Activated CD4-positive, alpha-beta T cell treated with anti-CD3 and anti-CD28 coated beads for 36 hours (primary cell): ENCODE data around the gene DNASE1L1. TPM values are rescaled to one million over a fixed set of nuclear protein-coding genes. Genes with fewer than 3 reads are reported as not detected.
A peak's percentile ranks its signal among the peaks of the same experiment; 100 is the strongest.

ENCODE experiments used
- ATAC-seq: fragments of 200-7000 bp; cut with Tn5 transposase; one replicate; pipeline ENCODE4 v1.10.0; 2021; ENCODE audit warnings: mild to moderate bottlenecking, moderate library complexity
- CTCF ChIA-PET: fragments of 350-600 bp; sonication (Branson Sonifier 250); formaldehyde crosslinking; loops from one replicate; lab custom pipeline; 2021; ENCODE audit warnings: antibody characterized with exemption; lab: Charles Lee
- POLR2A ChIA-PET: fragments of 350-600 bp; sonication (Branson Sonifier 250); formaldehyde crosslinking; loops from one replicate; lab custom pipeline; 2021; ENCODE audit warnings: antibody characterized with exemption, inconsistent platforms; lab: Charles Lee
- DNase-seq: peaks from one replicate; pipeline ENCODE4 v3.0.0-alpha.2; 2020
- H3K27ac Mint-ChIP-seq: one replicate; pipeline ENCODE4 v1.8.0; 2021; ENCODE audit warnings: mixed read lengths
- H3K27me3 Mint-ChIP-seq: one replicate; pipeline ENCODE4 v1.8.0; 2021; ENCODE audit warnings: mixed read lengths
- H3K36me3 Mint-ChIP-seq: one replicate; pipeline ENCODE4 v1.8.0; 2021; ENCODE audit warnings: low read depth, mixed read lengths
- H3K4me1 Mint-ChIP-seq: one replicate; pipeline ENCODE4 v1.8.0; 2021; ENCODE audit warnings: mixed read lengths
- H3K4me3 Mint-ChIP-seq: one replicate; pipeline ENCODE4 v1.8.0; 2021; ENCODE audit warnings: mild to moderate bottlenecking, moderate library complexity, mixed read lengths
- H3K9me3 Mint-ChIP-seq: one replicate; pipeline ENCODE4 v1.8.0; 2021; ENCODE audit warnings: low read depth, mixed read lengths
- intact Hi-C, 2 experiments: fragments of 100-400 bp; cut with DNase I in 1 of 2; cut with micrococcal nuclease in 1 of 2; formaldehyde crosslinking; loops; one replicate each; pipeline versions ENCODE4 v1.14.2 to v1.15.1; 2022 to 2024; cut with DNase I, micrococcal nuclease
- total RNA-seq, 2 experiments: library from RNA; stranded (reverse); gene quantifications; one replicate each; pipeline ENCODE4 v1.2.3, GENCODE V29; 2021

DNASE1L1 gene
- total RNA-seq, 2 experiments from 2014 or later, result 12.6 to 13.4 TPM

GRCh38 chrX:154371789-154372300, 37.2 kb downstream of the DNASE1L1 start:
- ATAC-seq, result peak; percentile 0
- Mint-ChIP-seq H3K36me3 (peaks cover 16% of the 10 kb centered on the region), H3K9me3 (no peaks in the 10 kb centered on the region), H3K27ac (no peak overlapping the region), H3K27me3 (no peaks in the 10 kb centered on the region), H3K4me3 (peak overlapping the region; percentile 86), H3K4me1 (peaks cover 26% of the 10 kb centered on the region)
- intact Hi-C loops, result loop anchor here (1.0 to 10.0 kb wide), 10 partner anchors 7 to 647 kb away; partner anchors contain the start of genes ARHGAP4 (in 2 of the 2), ABCD1 (in 1 of the 2), BCAP31 (in 1 of the 2) and EMD (in 1 of the 2)
- no peak for DNase-seq
- ChIA-PET POLR2A (no interaction called here), CTCF (no interaction called here)

- H3K4me3 Mint-ChIP-seq, result peak overlapping the region; percentile 86
- ChIA-PET CTCF (interaction anchor here (0.6 kb wide), 1 partner anchor 9 kb away, joined by 3 read pairs; no protein-coding TSS in a partner anchor), POLR2A (interaction anchor here (0.6 to 1.0 kb wide), 6 partner anchors 27 to 400 kb away, joined by 3 to 4 read pairs (median 4); partner anchors contain the start of genes HCFC1 and SLC10A3)
- intact Hi-C loops, result loop anchor here (1.0 to 10.0 kb wide), 10 partner anchors 8 to 646 kb away; partner anchors contain the start of genes ARHGAP4 (in 2 of the 2), ABCD1 (in 1 of the 2), BCAP31 (in 1 of the 2) and EMD (in 1 of the 2)
- H3K9me3 Mint-ChIP-seq, result no peaks in the 10 kb centered on the region
- peak overlapping the region; percentile 55 for H3K27ac Mint-ChIP-seq
- peaks cover 19% of the 10 kb centered on the region for H3K36me3 Mint-ChIP-seq
- H3K27me3 Mint-ChIP-seq, result no peaks in the 10 kb centered on the region
- peak; percentile 55 for ATAC-seq
- DNase-seq, result peak; percentile 96
- H3K4me1 Mint-ChIP-seq, result peaks cover 22% of the 10 kb centered on the region
Measured at GRCh38 chrX:154371017-154371788, 37.9 kb downstream of the DNASE1L1 start.

- peaks cover 22% of the 10 kb centered on the region for H3K4me1 Mint-ChIP-seq
- DNase-seq (no peak), ATAC-seq (no peak)
- H3K4me3 Mint-ChIP-seq, result peak overlapping the region; percentile 86
- no peaks in the 10 kb centered on the region for H3K27me3 Mint-ChIP-seq
- peak overlapping the region; percentile 91 for H3K27ac Mint-ChIP-seq
- POLR2A ChIA-PET, result interaction anchor here (0.6 to 1.0 kb wide), 6 partner anchors 27 to 399 kb away, joined by 3 to 4 read pairs (median 4); partner anchors contain the start of genes HCFC1 and SLC10A3
- CTCF ChIA-PET, result interaction anchor here (0.6 kb wide), 1 partner anchor 10 kb away, joined by 3 read pairs; no protein-coding TSS in a partner anchor
- no peaks in the 10 kb centered on the region for H3K9me3 Mint-ChIP-seq
- intact Hi-C loops, result loop anchor here (1.0 to 10.0 kb wide), 10 partner anchors 9 to 646 kb away; partner anchors contain the start of genes ARHGAP4 (in 2 of the 2), ABCD1 (in 1 of the 2), BCAP31 (in 1 of the 2) and EMD (in 1 of the 2)
- H3K36me3 Mint-ChIP-seq, result peaks cover 21% of the 10 kb centered on the region
Measured at GRCh38 chrX:154370300-154371016, 38.6 kb downstream of the DNASE1L1 start.

GRCh38 chrX:154369449-154370299, 39.4 kb downstream of the DNASE1L1 start:
- ATAC-seq, result peak; percentile 11
- peak overlapping the region; percentile 86 for H3K4me3 Mint-ChIP-seq
- peak; percentile 77 for DNase-seq
- no peaks in the 10 kb centered on the region for H3K27me3 Mint-ChIP-seq
- peaks cover 25% of the 10 kb centered on the region for H3K36me3 Mint-ChIP-seq
- H3K4me1 Mint-ChIP-seq, result peaks cover 22% of the 10 kb centered on the region
- peak overlapping the region; percentile 91 for H3K27ac Mint-ChIP-seq
- H3K9me3 Mint-ChIP-seq, result no peaks in the 10 kb centered on the region
- intact Hi-C loops, result loop anchor here (1.0 to 10.0 kb wide), 9 partner anchors 10 to 645 kb away; partner anchors contain the start of genes TMEM187 (in 2 of the 2), ABCD1 (in 1 of the 2), ARHGAP4 (in 1 of the 2) and BCAP31 (in 1 of the 2)
- ChIA-PET POLR2A (interaction anchor here (0.6 kb wide), 3 partner anchors 80 to 399 kb away, joined by 3 to 5 read pairs (median 3); no protein-coding TSS in a partner anchor), CTCF (no interaction called here)

- Mint-ChIP-seq H3K27me3 (no peaks in the 10 kb centered on the region), H3K4me1 (peaks cover 22% of the 10 kb centered on the region), H3K9me3 (no peaks in the 10 kb centered on the region), H3K36me3 (peaks cover 27% of the 10 kb centered on the region), H3K4me3 (peak overlapping the region; percentile 86), H3K27ac (peak overlapping the region; percentile 87)
- ChIA-PET POLR2A (interaction anchor here (0.6 to 0.7 kb wide), 3 partner anchors 43 to 398 kb away, joined by 3 to 5 read pairs (median 3); no protein-coding TSS in a partner anchor), CTCF (interaction anchor here (1.0 kb wide), 1 partner anchor 15 kb away, joined by 4 read pairs; no protein-coding TSS in a partner anchor)
- intact Hi-C loops, result loop anchor here (1.0 to 2.0 kb wide), 4 partner anchors 10 to 396 kb away; partner anchors contain the start of genes EMD (in 1 of the 2), MECP2 (in 1 of the 2) and TMEM187 (in 1 of the 2)
- DNase-seq, result peak; percentile 95
- ATAC-seq, result peak; percentile 69
Measured at GRCh38 chrX:154368630-154369448, 40.2 kb downstream of the DNASE1L1 start.

GRCh38 chrX:154367474-154368308, 41.4 kb downstream of the DNASE1L1 start:
- DNase-seq (no peak), ATAC-seq (no peak)
- Mint-ChIP-seq H3K9me3 (no peaks in the 10 kb centered on the region), H3K4me3 (peak overlapping the region; percentile 86), H3K36me3 (peaks cover 32% of the 10 kb centered on the region), H3K27me3 (no peaks in the 10 kb centered on the region), H3K27ac (peak overlapping the region; percentile 87), H3K4me1 (peaks cover 16% of the 10 kb centered on the region)
- POLR2A ChIA-PET, result interaction anchor here (0.7 kb wide), 1 partner anchor 44 kb away, joined by 3 read pairs; no protein-coding TSS in a partner anchor
- intact Hi-C loops, result loop anchor here in 1 of 2 experiments (1.0 to 2.0 kb wide), 3 partner anchors 111 to 395 kb away; partner anchors contain the start of genes MECP2 and TMEM187
- CTCF ChIA-PET, result interaction anchor here (1.0 kb wide), 1 partner anchor 14 kb away, joined by 4 read pairs; no protein-coding TSS in a partner anchor

- intact Hi-C loops, result no loop called here
- no peak overlapping the region for H3K27ac Mint-ChIP-seq
- peaks cover 33% of the 10 kb centered on the region for H3K36me3 Mint-ChIP-seq
- H3K4me1 Mint-ChIP-seq, result peaks cover 10% of the 10 kb centered on the region
- H3K9me3 Mint-ChIP-seq, result no peaks in the 10 kb centered on the region
- CTCF ChIA-PET, result no interaction called here
- DNase-seq (no peak), ATAC-seq (no peak)
- H3K4me3 Mint-ChIP-seq, result no peak overlapping the region
- no peaks in the 10 kb centered on the region for H3K27me3 Mint-ChIP-seq
- POLR2A ChIA-PET, result no interaction called here
Measured at GRCh38 chrX:154366666-154367055, 42.4 kb downstream of the DNASE1L1 start.

GRCh38 chrX:154365997-154366665, 42.9 kb downstream of the DNASE1L1 start:
- H3K27ac Mint-ChIP-seq, result no peak overlapping the region
- ATAC-seq (no peak), DNase-seq (no peak)
- H3K4me3 Mint-ChIP-seq, result no peak overlapping the region
- H3K9me3 Mint-ChIP-seq, result no peaks in the 10 kb centered on the region
- H3K36me3 Mint-ChIP-seq, result peaks cover 33% of the 10 kb centered on the region
- peaks cover 10% of the 10 kb centered on the region for H3K4me1 Mint-ChIP-seq
- CTCF ChIA-PET, result no interaction called here
- no peaks in the 10 kb centered on the region for H3K27me3 Mint-ChIP-seq
- intact Hi-C loops, result no loop called here
- POLR2A ChIA-PET, result no interaction called here
